ENCODE results near the gene PNKD. TPM values are rescaled to one million over a fixed set of nuclear protein-coding genes. Genes with fewer than 3 reads are reported as not detected.

The PNKD gene
- total and polyA plus RNA-seq, 2 of the 8 experiments (the other 6 are each of a cell fraction or from before 2014, with no cell fraction given) = 43.9 to 65.4 TPM

GRCh38 chr2:218340656-218341055 lies 70.3 kb downstream of the PNKD start:
- Histone ChIP-seq H3K23ac (ENCODE audit: insufficient read length) (no peak overlapping the region), H4K8ac (ENCODE audit: extremely low read depth, insufficient read depth, low read length) (no peak overlapping the region), H3K9ac (replicated peaks in 1 of 4; ENCODE audit: extremely low read depth in 1 of 4, low read depth in 3 of 4, low read length in 3 of 4) (no peak overlapping the region), H2BK12ac (ENCODE audit: low read depth, low read length) (no peak overlapping the region), H3K27me3 (replicated peaks in 1 of 4; ENCODE audit: control insufficient read depth in 3 of 4, extremely low read depth in 1 of 4, insufficient read depth in 3 of 4, low read length in 3 of 4) (no peaks in the 10 kb centered on the region), H4K91ac (replicated peaks; ENCODE audit: insufficient read length, low read length) (no peak overlapping the region), H3K18ac (ENCODE audit: extremely low read depth, low read length) (no peak overlapping the region), H2BK20ac (ENCODE audit: low read length) (no peak overlapping the region), H3K56ac (replicated peaks; ENCODE audit: insufficient read length, low read depth, low read length) (no peak overlapping the region), H3K4me1 (replicated peaks in 1 of 4; ENCODE audit: control insufficient read depth in 3 of 4, insufficient read depth in 4 of 4, low read length in 3 of 4) (no peaks in the 10 kb centered on the region), H3K9me3 (ENCODE audit: insufficient read depth in 2 of 2, low read depth in 1 of 2, low read length in 1 of 2) (no peaks in the 10 kb centered on the region), H3K79me1 (ENCODE audit: low read depth, low read length) (no peaks in the 10 kb centered on the region), H3K27ac (ENCODE audit: low read depth, low read length) (no peak overlapping the region), H3K4me2 (ENCODE audit: insufficient read depth in 1 of 2, low read depth in 2 of 2, low read length in 2 of 2) (no peak overlapping the region), H2AFZ (ENCODE audit: low read length) (no peak overlapping the region), H2BK15ac (ENCODE audit: low read length) (no peak overlapping the region), H3K23me2 (ENCODE audit: low read depth, low read length) (no peaks in the 10 kb centered on the region), H3K4me3 (ENCODE audit: extremely low read depth in 1 of 4, insufficient read depth in 2 of 4, low read depth in 3 of 4, low read length in 4 of 4) (no peak overlapping the region), H2AK5ac (ENCODE audit: low read depth, low read length) (no peak overlapping the region), H2BK5ac (ENCODE audit: low read depth, low read length) (no peak overlapping the region), H3K4ac (replicated peaks; ENCODE audit: insufficient read length, low read depth, low read length) (no peak overlapping the region), H3K36me3 (ENCODE audit: control insufficient read depth in 2 of 4, insufficient read depth in 4 of 4, low read length in 3 of 4) (no peaks in the 10 kb centered on the region), H4K5ac (ENCODE audit: insufficient read length, low read depth, low read length) (no peak overlapping the region), H3K79me2 (ENCODE audit: control insufficient read depth in 1 of 2, insufficient read depth in 2 of 2, low read length in 2 of 2) (no peaks in the 10 kb centered on the region), H4K20me1 (replicated peaks in 1 of 2; ENCODE audit: control insufficient read depth in 1 of 2, insufficient read depth in 2 of 2, low read length in 2 of 2) (no peaks in the 10 kb centered on the region), H3K14ac (ENCODE audit: insufficient read length) (no peak overlapping the region), H2BK120ac (replicated peaks; ENCODE audit: low read depth, low read length) (no peak overlapping the region)
- ChIA-PET POLR2A (ENCODE audit: partially characterized antibody) (interaction anchor here (1.0 kb wide), 1 partner anchor 17 kb away, joined by 3 read pairs; no protein-coding TSS in a partner anchor), CTCF (ENCODE audit: partially characterized antibody) (interaction anchor here (0.6 to 2.4 kb wide), 6 partner anchors 10 to 71 kb away, joined by 3 to 10 read pairs (median 4); partner anchors contain the start of genes AAMP and CATIP)
- TF ChIP-seq PHF8 (conservative IDR thresholded peaks at IDR 0.05; ENCODE audit: low read depth, low read length) (no peak), YY1 (IDR thresholded peaks at IDR 0.05; ENCODE audit: low read depth, low read length) (no peak), BRCA1 (IDR thresholded peaks at IDR 0.05; ENCODE audit: low read depth, low read length) (no peak), BACH1 (IDR thresholded peaks at IDR 0.05; ENCODE audit: low read length) (no peak), EP300 (IDR thresholded peaks at IDR 0.05; ENCODE audit: borderline replicate concordance in 1 of 2, low read depth in 2 of 2, low read length in 2 of 2) (no peak), CHD2 (IDR thresholded peaks at IDR 0.05; ENCODE audit: low read length) (no peak), HDAC2 (IDR thresholded peaks at IDR 0.05; ENCODE audit: borderline replicate concordance in 1 of 2, low read depth in 2 of 2, low read length in 2 of 2) (no peak), CBX5 (IDR thresholded peaks at IDR 0.05; ENCODE audit: low read depth, low read length) (no peak)
- DNase-seq (ENCODE audit: low read depth in 1 of 2, low spot score in 2 of 2) (no peak), FAIRE-seq (no peak)
- 85% methylated on average over 9 of the region's 9 CpGs; no CpG with 5 or more reads in 1 of the 2 experiments for whole genome bisulfite sequencing, 2 experiments (ENCODE audit: extremely low coverage in 1 of 2, insufficient coverage in 1 of 2, insufficient read length in 1 of 2, insufficient replicate concordance in 2 of 2, low coverage in 1 of 2, low lambda C conversion rate in 2 of 2, missing lambda C conversion rate in 1 of 2)
